GM19324 (cell line): ENCODE results near the gene IL17RA.
A peak's percentile ranks its signal among the peaks of the same experiment; 100 is the strongest.
"Not testable (repeated sequence)": the region's sequence is repeated elsewhere in the genome, so short reads cannot be mapped to it uniquely, and the experiment has no call there.

Experiments used
- ATAC-seq: cut with Tn5 transposase; IDR thresholded peaks from one replicate; pipeline ENCODE4 v1.9.1; 2021; ENCODE audit warnings: mild to moderate bottlenecking, moderate library complexity; ENCODE audit not compliant: unreplicated experiment, low FRiP score

Gene IL17RA

GRCh38 chr22:17147458-17147857 lies 62.7 kb downstream of the IL17RA start:
- not testable (repeated sequence) for ATAC-seq

GRCh38 chr22:17149076-17149815 lies 64.4 kb downstream of the IL17RA start:
- ATAC-seq = no peak

- no peak for ATAC-seq
Observed at GRCh38 chr22:17152340-17152739, 67.5 kb downstream of the IL17RA start.

GRCh38 chr22:17152971-17153370 lies 68.2 kb downstream of the IL17RA start:
- ATAC-seq = no peak

GRCh38 chr22:17155941-17156340 lies 71.1 kb downstream of the IL17RA start:
- no peak for ATAC-seq

- no peak for ATAC-seq
Observed at GRCh38 chr22:17157714-17158113, 72.9 kb downstream of the IL17RA start.

- ATAC-seq = no peak
Observed at GRCh38 chr22:17158176-17158567, 73.4 kb downstream of the IL17RA start.

- ATAC-seq = peak; percentile 78
Observed at GRCh38 chr22:17158568-17159503, 74.0 kb downstream of the IL17RA start, which contains the start of gene HDHD5. Gene HDHD5, minus strand, starts transcription at chr22:17159277. Its CDS starts 26 bp downstream, at chr22:17159251.

- ATAC-seq = no peak
Observed at GRCh38 chr22:17159504-17159951, 74.7 kb downstream of the IL17RA start.

GRCh38 chr22:17161991-17162390 lies 77.2 kb downstream of the IL17RA start:
- ATAC-seq = no peak

- ATAC-seq = no peak
Observed at GRCh38 chr22:17162731-17163130, 77.9 kb downstream of the IL17RA start.

GRCh38 chr22:17164392-17165024 lies 79.7 kb downstream of the IL17RA start:
- ATAC-seq = no peak
